A549 (cell line): ENCODE results near the gene TTF1. TPM values are rescaled to one million over a fixed set of nuclear protein-coding genes. Genes with fewer than 3 reads are reported as not detected.

ENCODE experiments used
- ATAC-seq, 2 experiments: fragments of 200-7000 bp in 1 of 2; fragments of >200 bp in 1 of 2; cut with Nextera tagmentation in 1 of 2; cut with Tn5 transposase in 1 of 2; 3 replicates each; pipeline versions ENCODE4 v1.8.0 to v1.9.1; 2018 to 2020; ENCODE audit warnings: mild to moderate bottlenecking in 1 of 2, moderate library complexity in 1 of 2
- CTCF ChIA-PET: fragments of 300-600 bp; sonication (Branson Sonifier 250); formaldehyde crosslinking; extraction: SDS; loops from one replicate; lab custom pipeline; 2021; ENCODE audit warnings: antibody characterized with exemption, inconsistent platforms; lab: Yijun Ruan, JAX
- POLR2A ChIA-PET: fragments of 350-600 bp; formaldehyde crosslinking; extraction: SDS; loops from one replicate; lab custom pipeline; 2021; ENCODE audit warnings: antibody characterized with exemption, inconsistent platforms; lab: Yijun Ruan, JAX
- DNase-seq, 2 experiments: peaks; one replicate each; pipeline versions ENCODE4 v3.0.0 to v3.0.0-alpha.2; 2011 to 2016; ENCODE audit warnings: low read depth in 1 of 2, low spot score in 1 of 2
- FAIRE-seq: peaks from 2 replicates; lab custom pipeline; 2011; peaks lifted over from hg19 to GRCh38; lab: Jason Lieb, UNC
- H3K27ac ChIP-seq, 2 experiments: fragments of >200 bp; sonication (Bioruptor Twin); formaldehyde crosslinking; 3 replicates each; pipeline ENCODE4 v1.5.1; 2016 to 2017
- H3K4me1 ChIP-seq: fragments of >200 bp; sonication (Bioruptor Twin); formaldehyde crosslinking; 3 replicates; pipeline ENCODE4 v1.6.1; 2016
- H3K4me2 ChIP-seq: fragments of >200 bp; sonication (Bioruptor Twin); formaldehyde crosslinking; 3 replicates; pipeline ENCODE4 v1.6.1; 2016
- H3K4me3 ChIP-seq: fragments of >200 bp; sonication (Bioruptor Twin); formaldehyde crosslinking; 3 replicates; pipeline ENCODE4 v1.5.1; 2016
- H3K9me3 ChIP-seq: fragments of >200 bp; sonication (Bioruptor Twin); formaldehyde crosslinking; 3 replicates; pipeline ENCODE4 v1.6.1; 2016
- CBX2 ChIP-seq: fragments of 200-600 bp; sonication (generic); IDR thresholded peaks from 2 replicates; pipeline ENCODE4 v1.6.1; 2016; ENCODE audit warnings: low read depth, mild to moderate bottlenecking, borderline replicate concordance
- CBX8 ChIP-seq: fragments of 200-600 bp; sonication (generic); IDR thresholded peaks from 2 replicates; pipeline ENCODE4 v1.6.1; 2016
- CHD2 ChIP-seq: fragments of 150-350 bp; IDR thresholded peaks from 2 replicates; pipeline ENCODE4 v1.6.1; 2014; ENCODE audit warnings: low read length; ENCODE audit not compliant: partially characterized antibody
- HOXA7 ChIP-seq: fragments of 250-450 bp; sonication (Bioruptor Pico); IDR thresholded peaks from 2 replicates; pipeline ENCODE4 v1.5.0; 2020; ENCODE audit warnings: mild to moderate bottlenecking, moderate library complexity
- JUN ChIP-seq, 2 experiments: fragments of >200 bp; sonication (Bioruptor Twin); formaldehyde crosslinking; IDR thresholded peaks; 2 replicates in 1 of 2; 3 replicates in 1 of 2; pipeline ENCODE4 v1.6.1; 2016 to 2017
- MAZ ChIP-seq: fragments of 150-350 bp; IDR thresholded peaks from 2 replicates; pipeline ENCODE4 v1.6.1; 2014; ENCODE audit warnings: antibody characterized with exemption, low read depth, low read length, borderline replicate concordance
- NPAS2 ChIP-seq: fragments of 250-450 bp; sonication (Bioruptor Pico); IDR thresholded peaks from 2 replicates; pipeline ENCODE4 v1.8.0; 2022; ENCODE audit warnings: mild to moderate bottlenecking, moderate library complexity, borderline replicate concordance
- NR3C1 ChIP-seq: fragments of >200 bp; sonication (Bioruptor Twin); formaldehyde crosslinking; IDR thresholded peaks from 3 replicates; pipeline ENCODE4 v1.6.1; 2017
- PHF8 ChIP-seq: fragments of 200-600 bp; sonication (generic); IDR thresholded peaks from 2 replicates; pipeline ENCODE4 v1.6.1; 2016; ENCODE audit warnings: low read depth, mild to moderate bottlenecking, antibody characterized with exemption, moderate library complexity, borderline replicate concordance
- POLR2AphosphoS2 ChIP-seq: conservative IDR thresholded peaks from 2 replicates; pipeline ENCODE4 v1.6.1; 2012; ENCODE audit warnings: low read length, improper control_type of control experiment, inconsistent platforms
- RCOR1 ChIP-seq: fragments of 150-350 bp; IDR thresholded peaks from 2 replicates; pipeline ENCODE4 v1.6.1; 2014; ENCODE audit warnings: antibody characterized with exemption, low read length, low read depth
- TFCP2L1 ChIP-seq: fragments of 250-450 bp; sonication (Bioruptor Pico); IDR thresholded peaks from 2 replicates; pipeline ENCODE4 v1.5.0; 2021; ENCODE audit warnings: mild to moderate bottlenecking
- ZFP36 ChIP-seq: fragments of 450-650 bp; IDR thresholded peaks from 2 replicates; pipeline ENCODE4 v1.6.1; 2014; ENCODE audit warnings: borderline replicate concordance; ENCODE audit not compliant: partially characterized antibody
- ZNF302 ChIP-seq: fragments of 250-450 bp; sonication (Bioruptor Pico); IDR thresholded peaks from 2 replicates; pipeline ENCODE4 v1.9.0; 2021; ENCODE audit warnings: inconsistent platforms, mild to moderate bottlenecking, moderate library complexity
- ZSCAN20 ChIP-seq: fragments of 250-450 bp; sonication (Bioruptor Pico); IDR thresholded peaks from 2 replicates; pipeline ENCODE4 v1.8.0; 2022; ENCODE audit warnings: mild to moderate bottlenecking, moderate library complexity
- WGBS: methylation state at CpG from one replicate; pipeline ENCODE4 v1.1.6; 2017; ENCODE audit errors: missing lambda C conversion rate; 5-methylcytosine and 5-hydroxymethylcytosine counted together
- polyA plus RNA-seq, 4 experiments: library from polyadenylated mRNA; depleted of rRNA in 3 of 4; stranded (reverse); fragments of >200 nt; fragmentation: RNase III in 1 of 4; extraction: RNeasy Plus Mini Kit Qiagen cat#74134 plus additional on column Dnase treatment in 1 of 4; gene quantifications; 2 replicates in 3 of 4; 3 replicates in 1 of 4; pipeline ENCODE4 v1.2.3, GENCODE V29; 2011 to 2017
- TF ChIP-seq, protein P1 (sequence below): fragments of 200-600 bp; sonication (generic); IDR thresholded peaks from 2 replicates; pipeline ENCODE4 v1.6.1; 2016; ENCODE audit warnings: antibody characterized with exemption, mild to moderate bottlenecking, moderate library complexity
- TF ChIP-seq, protein P2 (sequence below): fragments of >200 bp; sonication (Bioruptor Twin); formaldehyde crosslinking; IDR thresholded peaks from 2 replicates; pipeline ENCODE4 v1.6.1; 2016
- TF ChIP-seq, protein P3 (sequence below): IDR thresholded peaks from 2 replicates; pipeline ENCODE4 v1.6.1; 2012; ENCODE audit warnings: low read depth, borderline replicate concordance
- TF ChIP-seq, protein P4 (sequence below): fragments of 250-450 bp; sonication (Bioruptor Pico); IDR thresholded peaks from 2 replicates; pipeline ENCODE4 v1.5.0; 2020; ENCODE audit warnings: low read depth, mild to moderate bottlenecking, moderate library complexity

Gene TTF1
- polyA plus RNA-seq, 2 of the 4 experiments (the other 2 are of a cell fraction) = 11.4 to 16.0 TPM

DNA sequence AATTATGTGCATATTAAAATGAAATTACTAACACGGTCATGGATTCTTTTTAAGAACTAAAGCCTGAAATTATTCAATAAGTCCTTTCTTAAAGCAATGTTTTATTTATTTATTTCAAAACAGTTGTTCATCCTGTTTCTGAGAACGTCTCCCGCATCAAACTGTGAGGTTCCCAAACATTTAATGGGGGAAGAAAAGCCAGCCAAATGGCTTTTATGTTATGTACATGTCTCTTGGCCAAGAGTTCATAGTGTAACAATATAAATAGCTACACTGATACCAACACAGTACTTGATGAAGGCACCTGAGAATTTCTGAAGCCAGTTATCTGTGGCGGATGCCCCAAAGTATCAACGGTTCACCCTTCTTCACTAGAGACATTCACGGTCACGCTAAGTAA, 15.7 kb downstream of the TTF1 start (continued):
- TF ChIP-seq, protein P1, sequence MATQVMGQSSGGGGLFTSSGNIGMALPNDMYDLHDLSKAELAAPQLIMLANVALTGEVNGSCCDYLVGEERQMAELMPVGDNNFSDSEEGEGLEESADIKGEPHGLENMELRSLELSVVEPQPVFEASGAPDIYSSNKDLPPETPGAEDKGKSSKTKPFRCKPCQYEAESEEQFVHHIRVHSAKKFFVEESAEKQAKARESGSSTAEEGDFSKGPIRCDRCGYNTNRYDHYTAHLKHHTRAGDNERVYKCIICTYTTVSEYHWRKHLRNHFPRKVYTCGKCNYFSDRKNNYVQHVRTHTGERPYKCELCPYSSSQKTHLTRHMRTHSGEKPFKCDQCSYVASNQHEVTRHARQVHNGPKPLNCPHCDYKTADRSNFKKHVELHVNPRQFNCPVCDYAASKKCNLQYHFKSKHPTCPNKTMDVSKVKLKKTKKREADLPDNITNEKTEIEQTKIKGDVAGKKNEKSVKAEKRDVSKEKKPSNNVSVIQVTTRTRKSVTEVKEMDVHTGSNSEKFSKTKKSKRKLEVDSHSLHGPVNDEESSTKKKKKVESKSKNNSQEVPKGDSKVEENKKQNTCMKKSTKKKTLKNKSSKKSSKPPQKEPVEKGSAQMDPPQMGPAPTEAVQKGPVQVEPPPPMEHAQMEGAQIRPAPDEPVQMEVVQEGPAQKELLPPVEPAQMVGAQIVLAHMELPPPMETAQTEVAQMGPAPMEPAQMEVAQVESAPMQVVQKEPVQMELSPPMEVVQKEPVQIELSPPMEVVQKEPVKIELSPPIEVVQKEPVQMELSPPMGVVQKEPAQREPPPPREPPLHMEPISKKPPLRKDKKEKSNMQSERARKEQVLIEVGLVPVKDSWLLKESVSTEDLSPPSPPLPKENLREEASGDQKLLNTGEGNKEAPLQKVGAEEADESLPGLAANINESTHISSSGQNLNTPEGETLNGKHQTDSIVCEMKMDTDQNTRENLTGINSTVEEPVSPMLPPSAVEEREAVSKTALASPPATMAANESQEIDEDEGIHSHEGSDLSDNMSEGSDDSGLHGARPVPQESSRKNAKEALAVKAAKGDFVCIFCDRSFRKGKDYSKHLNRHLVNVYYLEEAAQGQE = no peak

DNA sequence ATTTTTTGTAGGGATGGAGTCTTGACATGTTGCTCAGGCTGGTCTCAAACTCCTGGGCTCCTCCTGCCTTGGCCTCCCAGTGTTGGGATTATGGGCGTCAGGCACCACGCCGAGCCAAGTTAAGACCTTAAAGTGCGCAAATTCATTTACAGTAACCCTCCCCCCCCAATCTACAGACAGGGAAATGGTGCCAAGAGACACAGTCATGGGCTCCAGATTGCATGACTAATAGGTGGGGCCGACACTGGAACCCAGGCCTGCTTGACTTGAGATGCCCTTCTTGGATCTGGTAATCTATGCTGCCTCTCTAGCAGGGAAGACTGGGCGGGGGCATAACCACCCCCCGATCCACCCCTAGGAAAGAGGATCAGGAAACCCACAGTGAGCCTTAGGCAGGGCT, 19.5 kb downstream of the TTF1 start:
- Histone ChIP-seq H3K4me3 (no peak overlapping the region), H3K4me2 (no peak overlapping the region), H3K27ac (no peak overlapping the region), H3K9me3 (no peaks in the 10 kb centered on the region), H3K4me1 (no peaks in the 10 kb centered on the region)
- TF ChIP-seq NPAS2 (CRISPR knock-in tag) (no peak), POLR2AphosphoS2 (no peak), CBX8 (no peak), CHD2 (no peak), NR3C1 (no peak), PHF8 (no peak), CBX2 (no peak)
- TF ChIP-seq, protein P2, sequence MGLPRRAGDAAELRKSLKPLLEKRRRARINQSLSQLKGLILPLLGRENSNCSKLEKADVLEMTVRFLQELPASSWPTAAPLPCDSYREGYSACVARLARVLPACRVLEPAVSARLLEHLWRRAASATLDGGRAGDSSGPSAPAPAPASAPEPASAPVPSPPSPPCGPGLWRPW = no peak
- TF ChIP-seq, protein P3, sequence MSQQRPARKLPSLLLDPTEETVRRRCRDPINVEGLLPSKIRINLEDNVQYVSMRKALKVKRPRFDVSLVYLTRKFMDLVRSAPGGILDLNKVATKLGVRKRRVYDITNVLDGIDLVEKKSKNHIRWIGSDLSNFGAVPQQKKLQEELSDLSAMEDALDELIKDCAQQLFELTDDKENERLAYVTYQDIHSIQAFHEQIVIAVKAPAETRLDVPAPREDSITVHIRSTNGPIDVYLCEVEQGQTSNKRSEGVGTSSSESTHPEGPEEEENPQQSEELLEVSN = no peak
- TF ChIP-seq, protein P4, sequence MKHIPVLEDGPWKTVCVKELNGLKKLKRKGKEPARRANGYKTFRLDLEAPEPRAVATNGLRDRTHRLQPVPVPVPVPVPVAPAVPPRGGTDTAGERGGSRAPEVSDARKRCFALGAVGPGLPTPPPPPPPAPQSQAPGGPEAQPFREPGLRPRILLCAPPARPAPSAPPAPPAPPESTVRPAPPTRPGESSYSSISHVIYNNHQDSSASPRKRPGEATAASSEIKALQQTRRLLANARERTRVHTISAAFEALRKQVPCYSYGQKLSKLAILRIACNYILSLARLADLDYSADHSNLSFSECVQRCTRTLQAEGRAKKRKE = no peak
- no peak for ATAC-seq
- WGBS = 89% methylated on average over 7 of the region's 7 CpGs
- POLR2A ChIA-PET = interaction anchor here (0.5 kb wide), 1 partner anchor 19 kb away, joined by 3 read pairs; no protein-coding TSS in a partner anchor
- CTCF ChIA-PET = no interaction called here
- no peak for FAIRE-seq
- no peak for DNase-seq

DNA sequence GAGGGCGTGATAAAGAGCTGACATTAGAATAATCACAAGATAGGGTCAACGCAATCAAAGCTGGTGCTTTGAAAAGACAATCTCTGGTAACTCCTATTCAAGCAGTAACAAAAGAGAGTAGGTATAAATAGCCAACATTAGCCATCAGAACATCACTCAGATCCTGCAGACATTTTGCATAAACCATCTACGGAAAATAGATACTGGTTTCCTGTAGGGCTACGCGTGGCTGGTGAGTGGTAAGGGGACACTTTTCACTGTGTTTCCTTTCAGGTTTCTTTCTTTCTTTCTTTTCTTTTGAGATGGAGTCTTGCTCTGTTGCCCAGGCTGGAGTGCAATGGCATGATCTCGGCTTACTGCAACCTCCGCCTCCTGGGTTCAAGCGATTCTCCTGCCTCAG, 22.3 kb downstream of the TTF1 start:
- no peaks in the 10 kb centered on the region for H3K9me3 ChIP-seq
- H3K27ac ChIP-seq = no peak overlapping the region
- TF ChIP-seq RCOR1 = no peak
- TF ChIP-seq CBX8 = no peak
- no peak for TF ChIP-seq ZFP36
- no peak for TF ChIP-seq CHD2
- no peak for TF ChIP-seq POLR2AphosphoS2
- TF ChIP-seq MAZ = no peak
- no peak for TF ChIP-seq PHF8
- WGBS = 95% methylated on average over 8 of the region's 8 CpGs
- ChIA-PET CTCF (no interaction called here), POLR2A (no interaction called here)
- H3K4me2 ChIP-seq = no peak overlapping the region
- no peak for ATAC-seq
- FAIRE-seq = no peak
- DNase-seq = no peak
- no peak overlapping the region for H3K4me3 ChIP-seq
- no peaks in the 10 kb centered on the region for H3K4me1 ChIP-seq

DNA sequence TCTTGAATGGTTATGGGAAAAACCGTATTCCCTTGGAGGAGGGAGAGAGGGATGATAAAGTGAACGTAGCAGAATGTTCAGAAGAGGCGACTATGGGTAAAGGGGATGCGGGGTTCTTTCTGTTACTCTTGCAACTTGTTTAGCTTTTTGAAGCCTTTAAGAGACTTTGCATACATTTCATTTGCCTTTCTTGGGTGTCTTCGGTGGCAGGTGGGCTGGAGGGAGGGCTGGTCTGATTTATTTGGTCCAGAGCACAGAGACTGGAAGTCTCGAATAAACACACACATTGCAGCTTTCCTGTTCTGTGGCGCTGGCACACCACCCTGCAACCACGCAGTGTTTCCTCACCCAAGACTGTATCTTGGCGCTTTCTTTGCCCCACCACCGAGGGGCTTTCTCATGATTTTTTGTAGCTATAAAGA, 23.2 kb downstream of the TTF1 start:
- DNase-seq = no peak
- no peak overlapping the region for H3K4me3 ChIP-seq
- no peak for FAIRE-seq
- no peaks in the 10 kb centered on the region for H3K4me1 ChIP-seq
- H3K4me2 ChIP-seq = no peak overlapping the region
- 94% methylated on average over 10 of the region's 10 CpGs for WGBS
- no peak overlapping the region for H3K27ac ChIP-seq
- no peaks in the 10 kb centered on the region for H3K9me3 ChIP-seq
- TF ChIP-seq TFCP2L1 (CRISPR knock-in tag) (no peak), ZFP36 (no peak), HOXA7 (CRISPR knock-in tag) (no peak), ZSCAN20 (CRISPR knock-in tag) (no peak), JUN (IDR thresholded peaks at IDR 0.05) (no peak), ZNF302 (CRISPR knock-in tag) (no peak)
- TF ChIP-seq, protein P1 = no peak
- POLR2A ChIA-PET = no interaction called here
- ATAC-seq = no peak
- CTCF ChIA-PET = interaction anchor here (0.7 kb wide), 1 partner anchor 29 kb away, joined by 3 read pairs; no protein-coding TSS in a partner anchor
